Gastroesophageal sphincter (tissue), 4 donors: Measurements from ENCODE around the gene DPYSL4. TPM values are rescaled to one million over a fixed set of nuclear protein-coding genes. Genes with fewer than 3 reads are reported as not detected.
"Not testable (repeated sequence)": the region's sequence is repeated elsewhere in the genome, so short reads cannot be mapped to it uniquely, and the experiment has no call there.

Source experiments
- ATAC-seq: fragments of 150-250 bp; one replicate; pipeline ENCODE4 v1.9.1; 2016; ENCODE audit warnings: mild to moderate bottlenecking, moderate library complexity
- H3K27ac ChIP-seq, 4 donors: fragments of 200-600 bp; sonication (generic) in 3 of 4; 1 replicate in 3 of 4; 2 replicates in 1 of 4; pipeline ENCODE4 v1.5.1; 2016 to 2019
- H3K27me3 ChIP-seq: fragments of 200-600 bp; sonication (generic); one replicate; pipeline ENCODE4 v1.5.1; 2019
- H3K36me3 ChIP-seq, 2 donors: fragments of 200-600 bp; sonication (generic); one replicate each; pipeline ENCODE4 v1.5.1; 2019; ENCODE audit warnings: control low read depth in 1 of 2
- H3K4me1 ChIP-seq, 3 donors: fragments of 200-600 bp; sonication (generic); 1 replicate in 2 of 3; 2 replicates in 1 of 3; pipeline ENCODE4 v1.5.1; 2016 to 2019; ENCODE audit warnings: control low read depth in 2 of 3
- H3K4me3 ChIP-seq, 2 donors: fragments of 200-600 bp; sonication (generic); one replicate each; pipeline ENCODE4 v1.5.1; 2019; ENCODE audit warnings: mild to moderate bottlenecking in 1 of 2, moderate library complexity in 1 of 2
- H3K9me3 ChIP-seq, 3 donors: fragments of 200-600 bp; sonication (generic); one replicate each; pipeline ENCODE4 v1.5.1; 2017 to 2019; ENCODE audit warnings: control low read depth in 2 of 3
- EP300 ChIP-seq: sonication (generic); formaldehyde crosslinking; IDR thresholded peaks from one replicate; pipeline ENCODE4 v1.6.1; 2017; ENCODE audit warnings: antibody characterized with exemption, mild to moderate bottlenecking
- POLR2A ChIP-seq, 2 donors: fragments of 450-650 bp; IDR thresholded peaks; one replicate each; pipeline ENCODE4 v1.6.1; 2017; ENCODE audit warnings: antibody characterized with exemption in 2 of 2, mild to moderate bottlenecking in 2 of 2, moderate library complexity in 1 of 2
- POLR2AphosphoS5 ChIP-seq: sonication (generic); formaldehyde crosslinking; IDR thresholded peaks from one replicate; pipeline ENCODE4 v1.6.1; 2017; ENCODE audit warnings: antibody characterized with exemption
- WGBS, 2 donors: methylation state at CpG; one replicate each; pipeline ENCODE4 v1.1.5; 2018; ENCODE audit warnings: low coverage in 1 of 2; 5-methylcytosine and 5-hydroxymethylcytosine counted together
- total RNA-seq, 4 donors: library from RNA; depleted of rRNA; stranded (reverse); fragments of >200 nt; gene quantifications; one replicate each; pipeline ENCODE4 v1.1.0, GENCODE V29; 2016
- TF ChIP-seq, protein P1 (sequence below), 4 experiments: fragments of 200-600 bp in 2 of 4; fragments of 450-650 bp in 2 of 4; sonication (generic) in 1 of 4; IDR thresholded peaks; one replicate each; pipeline ENCODE4 v1.5.1; 2017 to 2019; ENCODE audit warnings: antibody characterized with exemption in 4 of 4, mild to moderate bottlenecking in 2 of 4, moderate library complexity in 2 of 4

The DPYSL4 gene
- total RNA-seq, 4 donors from 2014 or later: 1.6 to 2.6 (median 1.9) TPM

DNA sequence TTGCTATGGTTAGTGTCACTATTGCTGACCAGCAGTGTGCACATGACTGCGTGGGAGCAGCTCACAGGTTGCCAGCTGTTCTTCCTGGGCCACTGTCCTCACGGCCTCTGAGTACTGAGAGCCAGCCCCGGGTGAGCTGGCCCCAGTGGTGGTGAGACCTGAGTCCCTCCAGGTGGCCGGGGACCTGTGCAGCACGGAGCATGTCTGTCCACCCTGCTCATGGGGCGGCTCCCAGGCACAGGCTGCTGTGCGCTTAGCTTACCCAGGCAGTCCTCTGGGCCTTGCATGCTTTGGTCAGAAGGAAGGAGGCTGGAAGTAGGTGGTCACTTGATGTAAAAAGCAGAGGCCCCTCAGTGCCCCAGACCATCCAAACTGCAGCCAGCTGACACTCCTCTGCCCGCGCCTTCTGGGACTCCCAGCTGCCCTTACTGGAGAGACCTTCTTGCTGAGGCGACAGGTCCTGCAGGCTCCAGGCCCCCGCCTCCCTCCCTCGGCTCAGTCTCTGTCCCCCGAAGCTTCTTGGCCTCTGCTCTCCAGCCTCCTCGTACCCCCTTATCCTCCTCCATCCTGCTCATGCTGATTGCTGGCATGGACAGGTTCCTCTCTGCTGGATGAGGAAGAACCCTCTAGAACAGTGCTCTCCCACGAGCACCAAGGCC, 30.9 kb upstream of the DPYSL4 start:
- Histone ChIP-seq H3K27ac (no peak overlapping the region), H3K4me1 (no peaks in the 10 kb centered on the region), H3K9me3 (no peaks in the 10 kb centered on the region), H3K36me3 (peaks cover 0 to 34% of the 10 kb centered on the region in 2 donors), H3K4me3 (no peak overlapping the region), H3K27me3 (no peaks in the 10 kb centered on the region)
- ATAC-seq: no peak
- TF ChIP-seq POLR2A (IDR thresholded peaks at IDR 0.05) (no peak), POLR2AphosphoS5 (no peak), EP300 (no peak)
- TF ChIP-seq, protein P1, sequence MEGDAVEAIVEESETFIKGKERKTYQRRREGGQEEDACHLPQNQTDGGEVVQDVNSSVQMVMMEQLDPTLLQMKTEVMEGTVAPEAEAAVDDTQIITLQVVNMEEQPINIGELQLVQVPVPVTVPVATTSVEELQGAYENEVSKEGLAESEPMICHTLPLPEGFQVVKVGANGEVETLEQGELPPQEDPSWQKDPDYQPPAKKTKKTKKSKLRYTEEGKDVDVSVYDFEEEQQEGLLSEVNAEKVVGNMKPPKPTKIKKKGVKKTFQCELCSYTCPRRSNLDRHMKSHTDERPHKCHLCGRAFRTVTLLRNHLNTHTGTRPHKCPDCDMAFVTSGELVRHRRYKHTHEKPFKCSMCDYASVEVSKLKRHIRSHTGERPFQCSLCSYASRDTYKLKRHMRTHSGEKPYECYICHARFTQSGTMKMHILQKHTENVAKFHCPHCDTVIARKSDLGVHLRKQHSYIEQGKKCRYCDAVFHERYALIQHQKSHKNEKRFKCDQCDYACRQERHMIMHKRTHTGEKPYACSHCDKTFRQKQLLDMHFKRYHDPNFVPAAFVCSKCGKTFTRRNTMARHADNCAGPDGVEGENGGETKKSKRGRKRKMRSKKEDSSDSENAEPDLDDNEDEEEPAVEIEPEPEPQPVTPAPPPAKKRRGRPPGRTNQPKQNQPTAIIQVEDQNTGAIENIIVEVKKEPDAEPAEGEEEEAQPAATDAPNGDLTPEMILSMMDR (IDR thresholded peaks at IDR 0.05): no peak
- 92% methylated on average over 7 of the region's 15 CpGs; no CpG with 5 or more reads in 1 of the 2 donors for WGBS, 2 donors

DNA sequence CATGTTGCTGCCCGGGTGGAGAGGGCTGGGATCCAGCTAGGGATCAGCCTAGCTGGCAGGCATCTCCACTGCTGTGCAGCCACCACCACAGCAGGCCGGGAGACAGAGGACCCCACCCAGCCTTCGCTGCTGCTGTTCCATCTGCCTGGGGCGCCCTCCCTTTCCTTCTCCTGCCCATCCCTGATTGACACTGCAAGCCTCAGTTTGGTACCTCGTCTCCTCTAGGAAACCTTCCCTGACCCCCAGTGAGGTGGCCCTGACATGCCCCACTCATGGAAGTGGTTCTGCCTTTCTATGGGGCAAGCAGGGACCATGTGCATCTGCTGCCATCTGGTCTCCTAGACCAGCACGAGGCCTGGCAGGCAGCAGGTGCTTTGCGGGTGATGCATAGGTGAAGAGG, 30.4 kb upstream of the DPYSL4 start:
- H3K36me3 ChIP-seq: peaks cover 0 to 32% of the 10 kb centered on the region in 2 donors
- no peaks in the 10 kb centered on the region for H3K4me1 ChIP-seq
- no peak overlapping the region for H3K27ac ChIP-seq
- H3K4me3 ChIP-seq: no peak overlapping the region
- H3K9me3 ChIP-seq: no peaks in the 10 kb centered on the region
- H3K27me3 ChIP-seq: no peaks in the 10 kb centered on the region
- TF ChIP-seq EP300 (no peak), POLR2A (IDR thresholded peaks at IDR 0.05) (no peak), POLR2AphosphoS5 (no peak)
- TF ChIP-seq, protein P1 (IDR thresholded peaks at IDR 0.05): no peak
- WGBS, 2 donors: 76% methylated on average over 2 of the region's 7 CpGs; no CpG with 5 or more reads in 1 of the 2 donors
- ATAC-seq: no peak

DNA sequence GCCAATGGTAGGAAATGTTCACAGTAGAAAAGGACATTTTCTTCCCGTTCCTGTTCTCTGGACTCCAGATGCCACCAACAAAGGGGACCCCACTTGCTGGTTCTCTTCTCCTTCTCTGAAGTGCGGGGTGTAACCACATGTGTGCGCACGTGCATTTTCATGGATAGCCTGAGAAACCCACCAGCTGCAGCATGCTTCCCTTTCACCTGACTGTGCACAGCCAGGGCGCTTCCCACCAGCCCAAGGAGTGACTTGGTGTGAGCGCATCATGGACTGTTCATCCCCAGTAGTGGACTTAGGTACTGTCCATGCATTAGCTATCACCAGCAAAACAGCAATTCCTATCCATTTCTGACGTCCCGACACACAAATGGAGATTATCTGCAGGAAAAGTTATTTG, 29.6 kb upstream of the DPYSL4 start:
- no peak for ATAC-seq
- H3K27me3 ChIP-seq: no peaks in the 10 kb centered on the region
- WGBS, 2 donors: 75 to 82% methylated on average over 7 to 8 of the region's 8 CpGs
- peaks cover 0 to 3% (median 0%) of the 10 kb centered on the region in 3 donors for H3K4me1 ChIP-seq
- no peaks in the 10 kb centered on the region for H3K9me3 ChIP-seq
- no peak overlapping the region for H3K27ac ChIP-seq
- TF ChIP-seq POLR2A (IDR thresholded peaks at IDR 0.05) (no peak), EP300 (no peak), POLR2AphosphoS5 (no peak)
- TF ChIP-seq, protein P1 (IDR thresholded peaks at IDR 0.05): no peak
- H3K36me3 ChIP-seq: peaks cover 0 to 25% of the 10 kb centered on the region in 2 donors
- H3K4me3 ChIP-seq: no peak overlapping the region

DNA sequence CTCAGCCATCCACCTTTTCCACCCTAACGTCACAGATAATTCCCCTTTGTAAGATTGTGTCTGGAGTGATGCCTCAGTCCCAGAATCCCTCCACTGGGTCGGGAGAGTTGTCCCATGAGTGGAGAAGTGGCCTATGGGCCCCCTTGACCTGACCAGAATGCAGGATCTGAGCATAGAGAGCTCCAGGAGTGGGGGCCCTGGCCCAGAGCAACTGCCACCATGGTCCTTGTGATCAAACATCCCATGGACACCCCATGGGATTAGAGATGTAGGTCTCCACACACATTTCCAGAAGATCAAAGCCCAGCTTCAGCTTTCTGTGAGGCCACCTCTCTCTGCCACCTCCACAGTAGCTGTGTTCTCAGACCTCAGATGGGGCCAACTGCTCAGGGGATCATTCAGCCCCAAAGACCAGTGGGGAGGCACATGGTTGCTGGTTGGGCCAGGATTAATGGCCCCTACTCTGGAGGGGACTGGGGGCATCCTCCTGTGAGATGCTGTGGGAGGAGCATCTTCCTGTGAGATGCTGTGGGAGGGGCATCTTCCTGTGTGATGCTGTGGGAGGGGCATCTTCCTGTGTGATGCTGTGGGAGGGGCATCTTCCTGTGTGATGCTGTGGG, 28.5 kb upstream of the DPYSL4 start:
- no peak overlapping the region for H3K4me3 ChIP-seq
- peaks cover 0 to 14% of the 10 kb centered on the region in 2 donors for H3K36me3 ChIP-seq
- peaks cover 0 to 14% (median 0%) of the 10 kb centered on the region in 3 donors for H3K4me1 ChIP-seq
- TF ChIP-seq POLR2AphosphoS5 (no peak), POLR2A (IDR thresholded peaks at IDR 0.05) (no peak), EP300 (no peak)
- TF ChIP-seq, protein P1 (IDR thresholded peaks at IDR 0.05): no peak
- no CpG with 5 or more reads among the region's 2 CpGs for WGBS, 2 donors
- H3K27me3 ChIP-seq: no peaks in the 10 kb centered on the region
- ATAC-seq: no peak
- H3K9me3 ChIP-seq: no peaks in the 10 kb centered on the region
- H3K27ac ChIP-seq: no peak overlapping the region

DNA sequence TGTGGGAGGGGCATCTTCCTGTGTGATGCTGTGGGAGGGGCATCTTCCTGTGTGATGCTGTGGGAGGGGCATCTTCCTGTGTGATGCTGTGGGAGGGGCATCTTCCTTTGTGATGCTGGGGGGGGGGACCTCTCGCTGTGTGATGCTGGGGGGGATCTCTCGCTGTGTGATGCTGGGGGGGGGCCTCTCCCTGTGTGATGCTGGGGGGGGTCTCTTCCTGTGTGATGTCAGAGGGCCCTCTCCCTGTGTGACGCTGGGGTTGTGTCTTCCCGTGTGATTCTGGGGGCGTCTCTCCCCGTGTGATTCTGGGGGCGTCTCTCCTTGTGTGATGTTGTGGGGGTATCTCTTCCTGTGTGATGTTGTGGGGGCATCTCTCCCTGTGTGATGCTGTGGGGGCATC, 27.9 kb upstream of the DPYSL4 start:
- Histone ChIP-seq H3K4me1 (peaks cover 0 to 19% (median 0%) of the 10 kb centered on the region in 3 donors), H3K27ac (no peak overlapping the region), H3K27me3 (no peaks in the 10 kb centered on the region), H3K4me3 (no peak overlapping the region), H3K36me3 (peaks cover 0 to 8% of the 10 kb centered on the region in 2 donors), H3K9me3 (no peaks in the 10 kb centered on the region)
- TF ChIP-seq POLR2A (IDR thresholded peaks at IDR 0.05) (no peak), EP300 (no peak), POLR2AphosphoS5 (no peak)
- TF ChIP-seq, protein P1 (IDR thresholded peaks at IDR 0.05): no peak
- no peak for ATAC-seq
- 80% methylated on average over 1 of the region's 7 CpGs; no CpG with 5 or more reads in 1 of the 2 donors for WGBS, 2 donors

DNA sequence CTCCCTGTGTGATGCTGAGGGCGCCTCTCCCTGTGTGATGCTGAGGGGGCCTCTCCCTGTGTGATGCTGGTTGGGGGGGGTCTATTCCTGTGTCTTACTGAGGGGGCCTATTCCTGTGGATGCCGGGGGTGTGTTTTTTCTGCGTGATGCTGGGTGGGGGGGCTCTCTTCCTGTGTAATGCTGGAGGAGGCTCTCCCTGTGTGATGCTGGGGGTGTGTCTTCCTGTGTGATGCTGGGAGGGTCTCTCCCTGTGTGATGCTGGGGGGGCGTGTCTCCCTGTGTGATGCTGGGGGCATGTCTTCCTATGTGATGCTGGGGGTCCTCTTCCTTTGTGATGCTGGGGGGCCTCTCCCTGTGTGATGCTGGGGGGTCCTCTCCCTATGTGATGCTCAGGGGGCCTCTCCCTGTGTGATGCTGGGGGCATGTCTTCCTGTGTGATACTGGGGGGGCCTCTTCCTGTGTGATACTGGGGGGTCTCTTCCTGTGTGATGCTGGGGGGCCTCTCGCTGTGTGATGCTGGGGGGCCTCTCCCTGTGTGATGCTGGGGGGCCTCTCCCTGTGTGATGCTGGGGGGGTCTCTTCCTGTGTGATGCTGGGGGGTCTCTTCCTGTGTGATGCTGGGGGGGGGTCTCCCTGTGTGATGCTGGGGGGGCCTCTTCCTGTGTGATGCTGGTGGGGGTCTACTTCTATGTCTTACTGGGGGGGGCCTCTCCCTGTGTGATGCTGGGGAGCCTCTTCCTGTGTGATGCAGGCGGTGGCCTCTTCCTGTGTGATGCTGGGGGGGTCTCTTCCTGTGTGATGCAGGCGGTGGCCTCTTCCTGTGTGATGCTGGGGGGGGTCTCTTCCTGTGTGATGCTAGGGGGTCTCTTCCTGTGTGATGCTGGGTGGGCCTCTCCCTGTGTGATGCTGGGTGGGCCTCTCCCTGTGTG, 27.2 kb upstream of the DPYSL4 start:
- not testable (repeated sequence) for H3K36me3 ChIP-seq, H3K4me3 ChIP-seq, H3K27ac ChIP-seq, H3K9me3 ChIP-seq, ATAC-seq, H3K27me3 ChIP-seq
- WGBS, 2 donors: no CpG with 5 or more reads among the region's 7 CpGs
- H3K4me1 ChIP-seq: peaks cover 0 to 19% (median 0%) of the 10 kb centered on the region in 3 donors

DNA sequence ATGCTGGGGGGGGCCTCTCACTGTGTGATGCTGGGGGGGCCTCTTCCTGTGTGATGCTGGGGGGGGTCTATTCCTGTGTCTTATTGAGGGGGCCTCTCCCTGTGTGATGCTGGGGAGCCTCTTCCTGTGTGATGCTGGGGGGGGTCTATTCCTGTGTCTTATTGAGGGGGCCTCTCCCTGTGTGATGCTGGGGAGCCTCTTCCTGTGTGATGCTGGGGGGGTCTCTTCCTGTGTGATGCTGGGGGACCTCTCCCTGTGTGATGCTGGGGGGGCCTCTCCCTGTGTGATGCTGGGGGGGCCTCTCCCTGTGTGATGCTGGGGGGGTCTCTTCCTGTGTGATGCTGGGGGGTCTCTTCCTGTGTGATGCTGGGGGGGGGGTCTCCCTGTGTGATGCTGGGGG, 26.5 kb upstream of the DPYSL4 start:
- not testable (repeated sequence) for H3K4me3 ChIP-seq, ATAC-seq, H3K27ac ChIP-seq, H3K27me3 ChIP-seq, H3K36me3 ChIP-seq, H3K9me3 ChIP-seq
- peaks cover 0 to 19% (median 0%) of the 10 kb centered on the region in 3 donors for H3K4me1 ChIP-seq
